SKM-1 (cell line): ENCODE data around the gene PHLPP1.

Experiments used
- DNase-seq: peaks from one replicate; lab custom pipeline; 2025; ENCODE audit not compliant: unreplicated experiment; lab: John Stamatoyannopoulos, UW

PHLPP1 gene

GRCh38 chr18:62771494-62772270 is 56.3 kb downstream of the PHLPP1 start:
- no peak for DNase-seq

GRCh38 chr18:62772860-62773584 is 57.7 kb downstream of the PHLPP1 start:
- no peak for DNase-seq

- DNase-seq, result no peak
These were observed 58.4 kb downstream of the PHLPP1 start for GRCh38 chr18:62773691-62774090.

- no peak for DNase-seq
These were observed 60.8 kb downstream of the PHLPP1 start for GRCh38 chr18:62776024-62776570.

GRCh38 chr18:62777814-62778213 is 62.5 kb downstream of the PHLPP1 start:
- no peak for DNase-seq

GRCh38 chr18:62778976-62779869 is 63.9 kb downstream of the PHLPP1 start:
- DNase-seq, result no peak

GRCh38 chr18:62781262-62781661 is 65.9 kb downstream of the PHLPP1 start:
- DNase-seq, result no peak

GRCh38 chr18:62781893-62782292 is 66.6 kb downstream of the PHLPP1 start:
- no peak for DNase-seq

GRCh38 chr18:62784338-62784965 is 69.1 kb downstream of the PHLPP1 start:
- no peak for DNase-seq

- DNase-seq, result no peak
These were observed 69.6 kb downstream of the PHLPP1 start for GRCh38 chr18:62784966-62785413.

- no peak for DNase-seq
These were observed 71.3 kb downstream of the PHLPP1 start for GRCh38 chr18:62786689-62787088.

GRCh38 chr18:62788111-62788510 is 72.8 kb downstream of the PHLPP1 start:
- DNase-seq, result no peak

- no peak for DNase-seq
These were observed 73.5 kb downstream of the PHLPP1 start for GRCh38 chr18:62788876-62789275.

GRCh38 chr18:62790871-62791772 is 75.8 kb downstream of the PHLPP1 start:
- no peak for DNase-seq

GRCh38 chr18:62792016-62792415 is 76.7 kb downstream of the PHLPP1 start:
- DNase-seq, result no peak

- DNase-seq, result no peak
These were observed 80.5 kb downstream of the PHLPP1 start for GRCh38 chr18:62795813-62796212.

- no peak for DNase-seq
These were observed 80.9 kb downstream of the PHLPP1 start for GRCh38 chr18:62796216-62796621.

- no peak for DNase-seq
These were observed 82.0 kb downstream of the PHLPP1 start for GRCh38 chr18:62797329-62797728.

GRCh38 chr18:62799977-62800376 is 84.6 kb downstream of the PHLPP1 start:
- no peak for DNase-seq

- DNase-seq, result no peak
These were observed 87.2 kb downstream of the PHLPP1 start for GRCh38 chr18:62802523-62802922.
